Heart right ventricle (tissue), 16 donors: ENCODE measurements around the gene BRI3. TPM values are rescaled to one million over a fixed set of nuclear protein-coding genes. Genes with fewer than 3 reads are reported as not detected.
A peak's percentile ranks its signal among the peaks of the same experiment; 100 is the strongest.

ENCODE experiments used
- ATAC-seq, 8 donors: fragments of 200-7000 bp; cut with Tn5 transposase; one replicate each; pipeline ENCODE4 v1.9.1; 2020; ENCODE audit warnings: mild to moderate bottlenecking in 8 of 8, moderate library complexity in 8 of 8, moderate number of reproducible peaks in 1 of 8
- DNase-seq, 2 donors: peaks; one replicate each; pipeline ENCODE4 v3.0.0-alpha.2; 2020
- H3K27ac ChIP-seq, 10 donors: fragments of 200-600 bp; sonication (generic) in 2 of 10; one replicate each; pipeline versions ENCODE4 v1.5.0 to v1.8.0; 2020 to 2022; ENCODE audit warnings: mild to moderate bottlenecking in 3 of 10
- H3K27me3 ChIP-seq, 7 donors: fragments of 200-600 bp; one replicate each; pipeline ENCODE4 v1.8.0; 2021 to 2022; ENCODE audit warnings: mild to moderate bottlenecking in 2 of 7
- H3K36me3 ChIP-seq, 9 donors: fragments of 200-600 bp; sonication (generic) in 1 of 9; one replicate each; pipeline versions ENCODE4 v1.5.0 to v1.8.0; 2020 to 2022; ENCODE audit warnings: mild to moderate bottlenecking in 2 of 9
- H3K4me1 ChIP-seq, 9 donors: fragments of 200-600 bp; sonication (generic) in 1 of 9; one replicate each; pipeline versions ENCODE4 v1.5.0 to v1.8.0; 2020 to 2022; ENCODE audit warnings: mild to moderate bottlenecking in 4 of 9
- H3K4me3 ChIP-seq, 10 donors: fragments of 200-600 bp; sonication (generic) in 2 of 10; one replicate each; pipeline versions ENCODE4 v1.5.0 to v1.8.0; 2020 to 2022; ENCODE audit warnings: mild to moderate bottlenecking in 7 of 10, moderate library complexity in 2 of 10
- H3K9me3 ChIP-seq, 11 donors: fragments of 200-600 bp in 10 of 11; sonication (generic) in 2 of 11; one replicate each; pipeline versions ENCODE4 v1.5.0 to v1.8.0; 2013 to 2022; ENCODE audit warnings: mild to moderate bottlenecking in 2 of 11, control low read depth in 1 of 11, moderate library complexity in 1 of 11
- WGBS, 2 donors: extraction: QIAGEN DNeasy Blood & Tissue Kit; methylation state at CpG; one replicate each; pipeline ENCODE4 v1.1.7; 2013; ENCODE audit warnings: inconsistent platforms in 1 of 2; 5-methylcytosine and 5-hydroxymethylcytosine counted together
- intact Hi-C, 10 donors: fragments of 100-400 bp; cut with DNase I; formaldehyde crosslinking; loops; one replicate each; pipeline versions ENCODE4 v1.11.1 to v1.14.2; 2022
- polyA plus RNA-seq, 2 donors: library from polyadenylated mRNA; stranded (reverse); fragments of 200-250 nt; gene quantifications; one replicate each; pipeline ENCODE4 v1.2.3, GENCODE V29; 2013
- total RNA-seq, 10 donors: library from RNA; stranded (reverse); fragmentation: NEBNext Ultra II Directional in 3 of 10; extraction: Animal tissue kit (Norgen Biotek cat#: 25700) in 3 of 10; gene quantifications; one replicate each; pipeline versions ENCODE4 v1.2.1 to v1.2.4, GENCODE V29; 2021 to 2023
- TF ChIP-seq, protein P1 (sequence below), 9 donors: fragments of 200-600 bp; sonication (generic) in 2 of 9; IDR thresholded peaks; one replicate each; pipeline versions ENCODE4 v1.5.0 to v1.8.0; 2021 to 2022; ENCODE audit warnings: antibody characterized with exemption in 9 of 9, mild to moderate bottlenecking in 5 of 9, moderate library complexity in 1 of 9
- donor health status: Arrhythmogenic right ventricular cardiomyopathy.
- donor health status: ischemic (EF 13 %, LVEDD 7.1; RV severe dilation, severe dysfunction).
- donor health status: healthy with polysubstance abuse.
- donor health status: DM: no; HTN: yes; CAD: no.
- donor health status: DM: no; HTN: no; CAD: no.
- donor health status: ischemic (EF 25% LVEDD 6.9; RV normal size, moderate dysfunction).
- donor health status: ischemic (EF 25% LVEDD 5.7; RV mildly dilated, moderate dysfunction).
- donor health status: healthy.
- donor health status: DM: yes; HTN: yes; CAD: no.
- donor health status: Ischemic cardiomyopathy.
- donor health status: ischemic (EF 35%, LVEDD 5.7; RV mildly dilated, moderate dysfunction).
- donor health status: nonischemic (EF 11% LVEDD 7.7; RV severe dilation, severe dysfunction).
- donor health status: DM: yes; HTN: yes; CAD: no.
- donor health status: PGD.
- donor health status: ischemic (EF 29% LVEDD 5.4; RV normal size, mild dysfunction).
- donor health status: nonischemic (EF 23%, LVEDD 6.1; RV moderate dilation, normal function).

The BRI3 gene
- total and polyA plus RNA-seq, 12 donors, result 135 to 267 (median 218) TPM

GRCh38 chr7:98249106-98249505 is 32.4 kb upstream of the BRI3 start:
- peak overlapping the region; percentile 50 to 93 (median 84) for H3K27ac ChIP-seq
- H3K4me3 ChIP-seq, result peak overlapping the region in 1 of 10 donors; percentile 16
- H3K4me1 ChIP-seq, result peaks cover 6 to 86% (median 66%) of the 10 kb centered on the region in 9 donors
- intact Hi-C loops, result loop anchor here in 5 of 10 donors (2.0 to 10.0 kb wide), 5 partner anchors 33 to 224 kb away; partner anchors contain the start of genes BRI3 (in 2 of the 5) and BAIAP2L1 (in 1 of the 5)
- no peaks in the 10 kb centered on the region for H3K27me3 ChIP-seq
- H3K9me3 ChIP-seq, result no peaks in the 10 kb centered on the region
- peak in 1 of 2 donors; percentile 41 for DNase-seq
- 60 to 68% methylated on average over 6 of the region's 6 CpGs for WGBS, 2 donors
- H3K36me3 ChIP-seq, result peaks cover 0 to 28% (median 4%) of the 10 kb centered on the region in 9 donors
- ATAC-seq, result peak in 5 of 8 donors; percentile 5 to 48 (median 37)
- TF ChIP-seq, protein P1, sequence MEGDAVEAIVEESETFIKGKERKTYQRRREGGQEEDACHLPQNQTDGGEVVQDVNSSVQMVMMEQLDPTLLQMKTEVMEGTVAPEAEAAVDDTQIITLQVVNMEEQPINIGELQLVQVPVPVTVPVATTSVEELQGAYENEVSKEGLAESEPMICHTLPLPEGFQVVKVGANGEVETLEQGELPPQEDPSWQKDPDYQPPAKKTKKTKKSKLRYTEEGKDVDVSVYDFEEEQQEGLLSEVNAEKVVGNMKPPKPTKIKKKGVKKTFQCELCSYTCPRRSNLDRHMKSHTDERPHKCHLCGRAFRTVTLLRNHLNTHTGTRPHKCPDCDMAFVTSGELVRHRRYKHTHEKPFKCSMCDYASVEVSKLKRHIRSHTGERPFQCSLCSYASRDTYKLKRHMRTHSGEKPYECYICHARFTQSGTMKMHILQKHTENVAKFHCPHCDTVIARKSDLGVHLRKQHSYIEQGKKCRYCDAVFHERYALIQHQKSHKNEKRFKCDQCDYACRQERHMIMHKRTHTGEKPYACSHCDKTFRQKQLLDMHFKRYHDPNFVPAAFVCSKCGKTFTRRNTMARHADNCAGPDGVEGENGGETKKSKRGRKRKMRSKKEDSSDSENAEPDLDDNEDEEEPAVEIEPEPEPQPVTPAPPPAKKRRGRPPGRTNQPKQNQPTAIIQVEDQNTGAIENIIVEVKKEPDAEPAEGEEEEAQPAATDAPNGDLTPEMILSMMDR (IDR thresholded peaks at IDR 0.05), result no peak

DNA sequence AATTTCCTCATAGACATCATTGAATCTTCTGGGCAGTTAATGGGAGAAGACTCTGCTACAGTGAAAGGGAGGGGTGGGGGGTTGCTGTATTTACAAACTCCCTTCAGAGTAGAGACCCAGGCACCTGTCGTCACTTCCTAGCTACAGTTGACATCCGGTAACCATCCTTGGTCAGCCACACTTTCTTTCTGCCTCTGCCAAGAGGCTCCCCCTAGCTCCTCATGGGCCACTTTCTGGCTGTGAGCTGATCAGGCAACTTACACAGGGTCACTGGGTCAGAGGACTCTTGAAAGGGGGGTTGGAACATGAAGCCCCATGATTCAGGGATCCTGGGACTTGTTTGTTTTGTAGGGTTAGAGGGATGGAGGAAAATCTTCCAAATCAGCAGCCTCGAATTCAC is 30.7 kb upstream of the BRI3 start:
- Histone ChIP-seq H3K36me3 (peaks cover 0 to 14% (median 0%) of the 10 kb centered on the region in 9 donors), H3K27me3 (no peaks in the 10 kb centered on the region), H3K27ac (peak overlapping the region; percentile 20 to 93 (median 88)), H3K4me1 (peaks cover 4 to 76% (median 56%) of the 10 kb centered on the region in 9 donors), H3K4me3 (peak overlapping the region in 9 of 10 donors; percentile 75 to 97 (median 90)), H3K9me3 (no peaks in the 10 kb centered on the region)
- intact Hi-C loops, result no loop called here
- DNase-seq, result no peak
- 49 to 57% methylated on average over 3 of the region's 3 CpGs for WGBS, 2 donors
- TF ChIP-seq, protein P1 (IDR thresholded peaks at IDR 0.05), result no peak
- no peak for ATAC-seq

- H3K36me3 ChIP-seq, result peaks cover 0 to 14% (median 0%) of the 10 kb centered on the region in 9 donors
- H3K4me3 ChIP-seq, result peak overlapping the region; percentile 75 to 97 (median 90)
- H3K4me1 ChIP-seq, result peaks cover 4 to 72% (median 52%) of the 10 kb centered on the region in 9 donors
- no peaks in the 10 kb centered on the region for H3K9me3 ChIP-seq
- ATAC-seq (peak in 6 of 8 donors; percentile 2 to 37 (median 12)), DNase-seq (no peak)
- H3K27me3 ChIP-seq, result no peaks in the 10 kb centered on the region
- intact Hi-C loops, result no loop called here
- TF ChIP-seq, protein P1 (IDR thresholded peaks at IDR 0.05), result no peak
- H3K27ac ChIP-seq, result peak overlapping the region; percentile 20 to 93 (median 88)
- WGBS, 2 donors, result 25 to 28% methylated on average over 9 of the region's 9 CpGs
These were observed 30.3 kb upstream of the BRI3 start for GRCh38 chr7:98251231-98251600.

DNA sequence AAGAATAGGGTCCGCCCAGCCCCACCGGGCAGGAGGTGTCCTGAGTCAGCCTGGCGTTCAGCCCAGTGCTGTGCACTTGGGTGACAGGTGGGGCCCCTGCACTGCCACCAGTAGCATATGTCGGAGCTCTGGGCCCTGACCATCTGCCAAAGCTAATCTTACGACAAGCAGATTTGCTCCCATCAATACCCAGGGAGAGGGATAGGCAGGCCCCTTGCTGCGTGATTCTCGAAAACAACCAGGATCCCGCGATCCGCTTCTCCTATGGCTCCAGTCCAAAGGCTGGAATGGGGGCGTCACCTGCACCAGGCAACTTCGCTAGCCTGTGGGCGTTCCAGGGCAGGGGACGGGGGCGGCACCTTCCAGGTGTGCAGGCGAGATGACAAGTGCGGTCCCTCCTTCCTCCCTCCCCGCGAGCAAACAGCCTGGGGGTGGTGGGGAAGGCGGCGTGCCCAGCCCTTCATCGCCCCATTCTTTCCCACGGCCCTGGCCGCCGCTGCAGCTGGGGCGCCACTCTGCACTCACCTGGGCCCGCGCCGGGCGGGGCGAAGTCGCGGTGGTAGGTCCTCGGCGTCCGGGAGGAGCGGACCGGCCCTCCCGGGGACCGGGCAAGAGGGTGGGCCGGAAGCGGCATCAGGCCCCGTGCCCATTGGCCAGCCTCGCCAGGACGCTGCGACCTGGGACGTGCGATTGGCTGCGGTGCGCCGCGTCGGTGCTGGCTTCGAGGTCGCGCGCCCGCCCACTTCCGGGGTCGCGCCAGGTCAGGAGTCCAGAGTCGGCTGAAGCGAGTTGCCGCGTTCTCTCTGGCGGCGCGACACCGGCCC is 29.7 kb upstream of the BRI3 start, which contains the start of gene TECPR1:
TSS of gene TECPR1 (minus strand) at position 632 of the 824 bp plus-strand sequence. CDS start 6,086 bp downstream, outside the sequence.
- peak; percentile 95 to 96 for DNase-seq
- WGBS, 2 donors, result 0% methylated on average over 68 to 69 of the region's 69 CpGs
- intact Hi-C loops, result loop anchor here in 1 of 10 donors (2.0 kb wide), 1 partner anchor 29 kb away; the partner anchor contains the start of gene BRI3
- Histone ChIP-seq H3K27ac (peak within 1 kb of the TSS; percentile 72 to 93 (median 88)), H3K4me3 (peak within 1 kb of the TSS; percentile 75 to 97 (median 90)), H3K27me3 (no peaks in the 10 kb centered on the region), H3K4me1 (peaks cover 4 to 66% (median 52%) of the 10 kb centered on the region in 9 donors), H3K36me3 (peaks cover 0 to 20% (median 0%) of the 10 kb centered on the region in 9 donors), H3K9me3 (no peaks in the 10 kb centered on the region)
- TF ChIP-seq, protein P1 (IDR thresholded peaks at IDR 0.05), result no peak
- ATAC-seq, result peak; percentile 98 to 100 (median 99)
